HG03457 (cell line): ENCODE results near the gene SYVN1.
A peak's percentile ranks its signal among the peaks of the same experiment; 100 is the strongest.
"Not testable (repeated sequence)": the region's sequence is repeated elsewhere in the genome, so short reads cannot be mapped to it uniquely, and the experiment has no call there.

Experiments
- ATAC-seq: cut with Tn5 transposase; IDR thresholded peaks from one replicate; pipeline ENCODE4 v1.9.1; 2021; ENCODE audit warnings: moderate number of reproducible peaks; ENCODE audit not compliant: unreplicated experiment

SYVN1 gene

DNA sequence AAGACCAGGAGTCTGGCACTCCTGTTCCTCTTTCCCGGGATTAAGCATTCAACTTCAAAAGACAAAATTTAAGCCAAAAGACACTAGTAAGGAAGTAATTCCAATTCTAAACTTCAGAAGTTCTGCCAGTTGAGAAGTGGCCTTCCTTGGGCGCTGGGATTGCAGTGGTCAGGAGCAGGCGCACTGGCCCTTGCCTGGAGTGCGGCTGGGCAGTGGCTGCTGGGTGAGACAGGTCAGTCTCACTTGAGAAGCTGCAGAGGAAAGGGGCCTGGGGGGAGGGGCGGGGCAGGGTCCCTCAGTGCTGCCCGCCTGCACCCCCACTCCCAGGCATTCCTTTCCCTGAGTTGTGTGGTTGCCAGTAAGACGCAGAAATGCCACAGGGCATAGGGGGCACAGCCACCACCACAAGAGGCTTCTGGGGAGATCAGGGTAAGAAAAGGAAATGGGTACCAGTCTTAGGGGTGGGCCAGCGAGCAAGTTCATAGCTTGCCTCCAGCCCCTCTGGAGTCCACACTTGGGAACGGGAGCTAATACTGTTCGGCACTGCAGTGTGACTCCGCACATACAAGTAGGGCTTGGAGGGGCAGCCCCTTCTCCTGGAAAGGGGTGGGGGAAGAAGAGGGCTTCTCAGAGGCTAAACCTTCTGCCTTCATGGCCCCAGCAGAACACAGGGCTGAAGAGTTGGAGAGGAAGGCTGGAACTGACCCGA, 6.7 kb downstream of the SYVN1 start:
- ATAC-seq: no peak

- no peak for ATAC-seq
Measured at GRCh38 chr11:65126624-65127274, 7.6 kb downstream of the SYVN1 start.

GRCh38 chr11:65125197-65126056, 8.9 kb downstream of the SYVN1 start:
- ATAC-seq: no peak

DNA sequence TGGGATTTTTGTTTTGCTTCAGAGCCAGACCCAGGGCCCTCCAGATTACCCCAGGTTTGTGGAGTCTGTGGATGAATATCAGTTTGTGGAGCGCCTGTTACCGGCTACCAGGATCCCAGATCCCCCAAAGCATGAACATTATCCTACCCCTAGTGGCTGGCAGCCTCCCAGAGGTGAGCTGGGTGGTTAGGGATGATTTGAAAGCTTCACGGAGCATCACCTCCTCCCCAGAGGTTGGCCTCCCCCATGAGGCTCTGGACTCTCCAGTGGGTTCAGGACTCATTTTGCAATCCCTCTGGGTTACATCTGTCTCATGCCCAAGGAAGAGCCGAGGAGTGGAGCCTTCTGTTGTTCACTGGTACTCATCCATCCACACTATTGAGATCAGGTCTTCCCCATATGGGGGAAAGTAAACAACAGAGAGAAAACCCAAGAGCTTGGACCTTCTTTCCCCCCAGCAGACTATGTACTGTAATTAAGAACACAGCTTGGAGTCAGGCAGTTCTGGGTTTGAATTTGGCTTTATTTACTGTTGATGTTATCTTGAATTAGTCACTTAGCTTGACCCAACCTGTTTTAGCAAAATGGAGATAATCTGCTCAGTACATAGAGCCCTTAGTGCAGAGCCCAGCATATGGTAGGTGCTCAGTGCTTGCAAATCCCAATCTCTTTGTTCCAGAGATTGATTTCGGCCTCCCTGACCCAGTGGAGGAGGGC, 9.7 kb downstream of the SYVN1 start:
- no peak for ATAC-seq

DNA sequence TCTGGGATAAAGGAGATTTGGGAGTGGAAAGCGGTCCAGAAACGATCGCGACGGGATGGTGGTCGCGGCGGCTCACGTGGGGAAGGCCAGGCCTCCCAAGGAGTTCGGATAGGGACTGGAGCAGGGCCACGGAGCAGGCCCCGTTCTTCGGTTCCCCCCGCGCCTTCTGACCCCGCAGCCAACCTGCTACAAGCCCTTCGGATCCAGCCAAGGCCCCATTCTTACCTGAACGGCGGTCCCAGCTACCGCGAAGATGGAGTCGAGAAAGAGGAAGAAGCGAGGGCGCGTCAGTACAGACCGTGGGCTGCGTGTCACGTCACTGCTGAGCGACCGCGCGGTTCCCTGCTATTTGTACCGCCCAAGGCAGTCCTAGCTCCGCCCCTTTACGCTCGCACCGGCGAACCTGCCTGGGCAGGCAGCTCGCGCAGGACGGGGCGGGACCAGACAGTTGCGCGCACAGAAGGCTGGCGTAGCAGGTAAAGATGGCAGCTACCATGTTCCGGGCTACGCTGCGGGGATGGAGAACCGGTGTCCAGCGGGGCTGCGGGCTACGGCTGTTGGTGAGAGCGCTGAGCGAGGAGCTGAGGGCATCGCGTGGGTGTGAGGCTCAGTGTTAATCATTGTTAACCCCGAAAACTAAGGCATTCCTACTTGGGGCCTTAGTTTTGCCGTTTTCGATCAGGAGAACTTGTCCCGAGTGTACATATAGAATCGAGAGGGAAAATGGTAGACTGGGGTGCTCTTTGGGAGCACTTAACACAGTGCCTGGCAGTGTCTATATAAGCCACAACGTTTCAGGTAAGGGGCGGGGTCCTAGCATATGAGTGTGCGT, 12.2 kb downstream of the SYVN1 start, which contains the start of the genes FAU and MRPL49:
Gene FAU (minus strand): TSS at position 270 of the 832 bp plus-strand sequence. CDS start 321 bp downstream, outside the sequence.
Gene MRPL49 (plus strand): TSS at position 457 of the 832 bp plus-strand sequence. CDS start 26 bp downstream, at position 483.
- peak; percentile 49 for ATAC-seq

GRCh38 chr11:65121447-65121864, 12.9 kb downstream of the SYVN1 start:
- no peak for ATAC-seq

- ATAC-seq: no peak
Measured at GRCh38 chr11:65120831-65121230, 13.5 kb downstream of the SYVN1 start.

DNA sequence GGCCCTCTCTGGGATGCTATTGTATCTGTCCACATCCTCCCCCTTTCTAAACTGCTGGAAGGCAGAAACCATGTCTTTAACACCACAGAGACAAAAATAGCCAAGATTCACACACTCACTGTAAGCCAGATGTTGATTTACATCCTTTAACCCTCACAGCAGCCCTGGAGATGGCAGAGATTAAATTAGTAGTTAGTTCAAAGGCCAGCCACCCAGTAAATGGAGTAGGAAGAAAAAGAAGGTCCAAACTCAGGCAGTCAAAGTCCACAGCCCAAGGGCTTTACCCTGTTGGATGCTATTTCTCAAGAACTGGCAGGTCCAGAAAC, 14.7 kb downstream of the SYVN1 start:
- ATAC-seq: no peak

DNA sequence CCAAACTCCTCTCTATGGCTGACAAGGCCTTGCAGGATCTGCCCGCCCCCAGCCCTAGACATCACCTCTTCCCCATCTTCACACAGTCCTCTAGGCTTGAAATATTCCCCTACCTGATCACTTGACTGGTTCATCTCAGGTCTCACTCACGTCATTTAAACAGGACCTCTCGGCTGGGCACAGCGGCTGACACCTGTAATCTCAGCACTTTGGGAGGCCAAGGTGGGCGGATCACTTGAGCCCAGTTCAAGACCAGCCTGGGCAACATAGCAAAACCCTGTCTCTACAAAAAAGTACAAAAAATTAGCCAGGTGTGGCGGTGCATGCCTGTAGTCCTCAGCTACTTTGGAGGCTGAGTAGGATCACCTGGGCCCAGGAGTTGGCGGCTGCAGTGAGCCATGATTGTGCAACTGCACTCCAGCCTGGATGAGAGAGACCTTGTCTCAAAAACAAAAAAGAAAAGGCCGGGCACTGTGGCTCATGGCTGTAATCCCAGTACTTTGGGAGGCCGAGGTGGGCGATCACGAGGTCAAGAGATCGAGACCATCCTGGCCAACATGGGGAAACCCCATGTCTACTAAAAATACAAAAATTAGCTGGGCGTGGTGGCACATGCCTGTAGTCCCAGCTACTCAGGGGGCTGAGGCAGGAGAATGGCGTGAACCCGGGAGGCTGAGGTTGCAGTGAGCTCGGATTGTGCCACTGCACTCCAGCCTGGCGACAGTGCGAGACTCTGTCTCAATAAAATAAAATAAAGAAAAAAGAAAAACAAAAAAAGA, 15.2 kb downstream of the SYVN1 start:
- not testable (repeated sequence) for ATAC-seq

DNA sequence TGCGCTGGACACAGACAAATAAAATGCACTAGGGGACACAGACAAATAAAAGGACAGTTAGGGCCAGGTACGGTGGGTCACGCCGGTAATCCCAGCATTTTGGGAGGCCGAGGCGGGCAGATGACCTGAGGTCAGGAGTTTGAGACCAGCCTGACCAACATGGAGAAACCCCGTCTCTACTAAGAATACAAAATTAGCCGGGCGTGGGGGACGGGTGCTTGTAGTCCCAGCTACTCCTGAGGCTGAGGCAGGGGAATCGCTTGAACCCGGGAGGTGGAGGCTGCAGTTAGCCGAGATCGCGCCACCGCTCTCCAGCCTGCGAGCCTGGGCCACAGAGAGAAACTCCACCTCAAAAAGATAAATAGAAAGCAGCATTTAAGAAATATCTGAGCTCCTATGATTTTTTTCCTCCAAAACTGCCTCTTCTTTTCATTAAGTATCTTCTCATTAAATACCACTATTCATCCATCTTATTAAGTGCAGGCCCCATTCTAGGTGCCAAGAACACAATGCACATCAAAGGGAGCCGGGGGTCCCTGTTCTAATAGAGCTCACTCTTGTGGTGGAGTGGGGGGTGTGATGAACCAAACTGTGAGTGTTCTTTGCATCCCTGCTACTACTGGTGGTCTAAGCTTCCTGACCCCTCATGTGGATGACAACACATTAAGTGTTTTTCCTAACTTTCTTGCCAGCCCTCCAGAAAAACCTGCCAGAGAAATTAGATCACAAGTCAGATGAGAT, 16.1 kb downstream of the SYVN1 start:
- no peak for ATAC-seq

GRCh38 chr11:65117206-65118096, 16.9 kb downstream of the SYVN1 start, which contains the start of gene ZNHIT2:
ZNHIT2 (minus strand) TSS chr11:65117701; CDS start chr11:65117653, 48 bp downstream.
- peak; percentile 42 for ATAC-seq

GRCh38 chr11:65116370-65117205, 17.7 kb downstream of the SYVN1 start:
- no peak for ATAC-seq

- ATAC-seq: no peak
Measured at GRCh38 chr11:65115361-65116082, 18.8 kb downstream of the SYVN1 start.

DNA sequence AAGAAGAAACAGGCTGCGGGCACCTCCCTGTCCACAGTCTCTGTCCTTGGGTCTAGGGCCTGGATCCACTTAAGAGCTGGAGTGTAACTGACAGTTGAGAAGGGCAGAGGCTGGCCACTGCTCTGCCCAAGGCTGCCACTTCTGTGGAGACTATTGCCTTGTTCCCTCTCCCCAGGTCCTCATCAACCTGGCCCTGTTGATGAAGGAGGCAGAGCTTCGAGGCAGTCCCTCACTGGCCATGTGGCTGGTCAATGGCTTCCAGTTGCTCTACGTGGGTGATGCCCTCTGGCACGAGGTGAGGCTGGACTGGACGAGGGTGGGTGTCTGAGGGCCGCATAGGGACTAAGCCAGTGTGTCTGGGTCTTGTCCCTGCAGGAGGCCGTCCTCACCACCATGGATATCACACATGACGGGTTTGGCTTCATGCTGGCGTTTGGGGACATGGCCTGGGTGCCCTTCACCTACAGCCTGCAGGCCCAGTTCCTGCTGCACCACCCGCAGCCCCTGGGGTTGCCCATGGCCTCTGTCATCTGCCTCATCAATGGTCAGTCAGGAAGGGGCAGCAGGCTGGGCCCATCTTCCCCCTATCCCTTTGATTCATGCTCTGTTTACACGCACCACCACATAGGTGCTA, 19.7 kb downstream of the SYVN1 start:
- no peak for ATAC-seq

DNA sequence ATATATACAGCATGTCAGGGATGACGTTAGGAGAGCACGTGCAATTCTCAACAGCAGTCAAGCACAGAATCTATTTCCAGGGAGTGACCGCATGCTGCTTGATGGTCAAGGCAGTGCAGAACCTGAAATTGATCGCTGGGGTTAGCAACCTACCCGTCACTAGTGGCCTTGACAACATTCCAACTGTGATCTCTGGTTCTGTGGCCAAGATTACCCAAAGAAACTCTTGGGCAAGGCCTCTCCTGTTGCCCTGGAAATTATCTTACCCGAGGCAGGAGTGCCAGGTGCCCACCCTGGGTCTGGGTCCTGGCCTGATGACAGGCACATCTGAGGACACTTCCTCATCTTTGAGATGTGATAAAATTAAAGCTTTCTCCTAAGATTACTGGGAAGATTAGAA, 20.5 kb downstream of the SYVN1 start:
- no peak for ATAC-seq
